Thoracic aorta (tissue), 2 donors: ENCODE measurements around the gene ABCA3. TPM values are rescaled to one million over a fixed set of nuclear protein-coding genes. Genes with fewer than 3 reads are reported as not detected.

Experiments used
- ATAC-seq: fragments of 150-250 bp; one replicate; pipeline ENCODE4 v1.8.0; 2017; ENCODE audit warnings: low read depth; ENCODE audit not compliant: insufficient number of reproducible peaks, low FRiP score
- DNase-seq: peaks from one replicate; pipeline ENCODE4 v3.0.0-alpha.2; 2020; ENCODE audit warnings: low spot score
- H3K27ac ChIP-seq, 2 donors: fragments of 200-600 bp; sonication (generic); 1 replicate in 1 of 2; 2 replicates in 1 of 2; pipeline ENCODE4 v1.5.1; 2016; ENCODE audit warnings: mild to moderate bottlenecking in 2 of 2, moderate library complexity in 2 of 2
- H3K27me3 ChIP-seq: fragments of 200-600 bp; sonication (generic); replicated peaks from 2 replicates; pipeline ENCODE4 v1.6.0; 2016; ENCODE audit warnings: mild to moderate bottlenecking; ENCODE audit not compliant: insufficient read depth
- H3K36me3 ChIP-seq: fragments of 200-600 bp; sonication (generic); one replicate; pipeline ENCODE4 v1.5.1; 2016
- H3K4me1 ChIP-seq, 2 donors: fragments of 200-600 bp; sonication (generic); 1 replicate in 1 of 2; 2 replicates in 1 of 2; pipeline versions ENCODE4 v1.5.1 to v1.6.0; 2016; ENCODE audit warnings: low read depth in 2 of 2, mild to moderate bottlenecking in 1 of 2; ENCODE audit not compliant: control insufficient read depth in 1 of 2
- H3K4me3 ChIP-seq: fragments of 200-600 bp; sonication (generic); 2 replicates; pipeline ENCODE4 v1.5.1; 2016; ENCODE audit warnings: mild to moderate bottlenecking
- H3K9me3 ChIP-seq: fragments of 200-600 bp; sonication (generic); 2 replicates; pipeline ENCODE4 v1.5.1; 2016
- CTCF ChIP-seq: fragments of 200-600 bp; sonication (generic); IDR thresholded peaks from one replicate; pipeline ENCODE4 v1.5.1; 2019; ENCODE audit warnings: antibody characterized with exemption
- total RNA-seq, 2 donors: library from RNA; depleted of rRNA; stranded (reverse); fragments of >200 nt; gene quantifications; one replicate each; pipeline versions ENCODE4 v1.1.0 to v1.2.3, GENCODE V29; 2016

Gene ABCA3
- total RNA-seq, 2 donors from 2014 or later, result 16.4 to 25.2 TPM

- Histone ChIP-seq H3K36me3 (no peaks in the 10 kb centered on the region), H3K4me1 (no peaks in the 10 kb centered on the region), H3K4me3 (no peak overlapping the region), H3K27me3 (peaks cover 4% of the 10 kb centered on the region), H3K27ac (no peak overlapping the region), H3K9me3 (no peaks in the 10 kb centered on the region)
- ATAC-seq (no peak), DNase-seq (no peak)
- TF ChIP-seq CTCF, result no peak
Observed at GRCh38 chr16:2357331-2357730, 16.8 kb upstream of the ABCA3 start.

- no peak for ATAC-seq
- Histone ChIP-seq H3K27me3 (no peaks in the 10 kb centered on the region), H3K27ac (no peak overlapping the region), H3K4me3 (no peak overlapping the region), H3K9me3 (no peaks in the 10 kb centered on the region), H3K36me3 (no peaks in the 10 kb centered on the region), H3K4me1 (no peaks in the 10 kb centered on the region)
- no peak for DNase-seq
- TF ChIP-seq CTCF, result no peak
Observed at GRCh38 chr16:2350500-2350899, 10.0 kb upstream of the ABCA3 start.

- no peaks in the 10 kb centered on the region for H3K27me3 ChIP-seq
- ATAC-seq, result no peak
- no peak for TF ChIP-seq CTCF
- H3K27ac ChIP-seq, result no peak overlapping the region
- no peaks in the 10 kb centered on the region for H3K36me3 ChIP-seq
- H3K4me3 ChIP-seq, result no peak overlapping the region
- no peaks in the 10 kb centered on the region for H3K9me3 ChIP-seq
- peaks cover 2 to 15% of the 10 kb centered on the region in 2 donors for H3K4me1 ChIP-seq
- no peak for DNase-seq
Observed at GRCh38 chr16:2343211-2343610, 2.7 kb upstream of the ABCA3 start.

- H3K4me1 ChIP-seq, result peaks cover 2 to 15% of the 10 kb centered on the region in 2 donors
- H3K27me3 ChIP-seq, result no peaks in the 10 kb centered on the region
- no peak overlapping the region for H3K27ac ChIP-seq
- H3K4me3 ChIP-seq, result peak overlapping the region; percentile 25
- TF ChIP-seq CTCF, result no peak
- H3K9me3 ChIP-seq, result no peaks in the 10 kb centered on the region
- DNase-seq (no peak), ATAC-seq (no peak)
- H3K36me3 ChIP-seq, result no peaks in the 10 kb centered on the region
Observed at GRCh38 chr16:2341456-2342447, 1.2 kb upstream of the ABCA3 start.
